ENCODE measurements around the gene CD226.

The CD226 gene

GRCh38 chr18:69820538-69820937 is 127.1 kb downstream of the CD226 start:
- no peak for DNase-seq (ENCODE audit: insufficient read length)
- no peak for FAIRE-seq
- TF ChIP-seq POLR2AphosphoS5 (IDR thresholded peaks at IDR 0.05; ENCODE audit: low read depth, low read length) (no peak), POLR2A (IDR thresholded peaks at IDR 0.05; ENCODE audit: low read depth, low read length) (no peak), TAF1 (IDR thresholded peaks at IDR 0.05; ENCODE audit: borderline replicate concordance, low read depth, low read length) (no peak)

DNA sequence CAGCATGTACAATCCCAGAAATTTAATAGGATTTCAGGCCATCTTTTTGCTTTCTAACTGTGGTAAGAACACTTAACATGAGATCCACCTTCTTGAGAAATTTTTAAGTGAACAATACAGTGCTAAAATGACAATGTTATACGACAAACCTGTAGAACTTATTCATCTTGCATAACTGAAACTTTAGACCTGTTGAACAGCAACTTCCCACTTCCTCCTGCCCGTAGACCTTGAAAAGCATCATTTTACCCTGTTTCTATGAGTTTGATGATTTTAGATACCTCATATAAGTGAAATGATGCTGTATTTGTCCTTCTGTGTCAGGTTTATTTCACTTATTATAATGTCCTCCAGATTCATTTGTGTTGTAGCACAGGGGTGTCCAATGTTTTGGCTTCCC is 128.2 kb downstream of the CD226 start:
- TF ChIP-seq TAF1 (IDR thresholded peaks at IDR 0.05; ENCODE audit: borderline replicate concordance, low read depth, low read length) (no peak), POLR2A (IDR thresholded peaks at IDR 0.05; ENCODE audit: low read depth, low read length) (no peak), POLR2AphosphoS5 (IDR thresholded peaks at IDR 0.05; ENCODE audit: low read depth, low read length) (no peak)
- FAIRE-seq (peak; percentile 53), DNase-seq (ENCODE audit: insufficient read length) (no peak)

- no peak for FAIRE-seq
- TF ChIP-seq POLR2A (IDR thresholded peaks at IDR 0.05; ENCODE audit: low read depth, low read length): no peak
- no peak for TF ChIP-seq TAF1 (IDR thresholded peaks at IDR 0.05; ENCODE audit: borderline replicate concordance, low read depth, low read length)
- TF ChIP-seq POLR2AphosphoS5 (IDR thresholded peaks at IDR 0.05; ENCODE audit: low read depth, low read length): no peak
- no peak for DNase-seq (ENCODE audit: insufficient read length)
Observed at GRCh38 chr18:69817335-69817940, 130.2 kb downstream of the CD226 start.

- DNase-seq (ENCODE audit: insufficient read length) (no peak), FAIRE-seq (no peak)
- TF ChIP-seq TAF1 (IDR thresholded peaks at IDR 0.05; ENCODE audit: borderline replicate concordance, low read depth, low read length) (no peak), POLR2A (IDR thresholded peaks at IDR 0.05; ENCODE audit: low read depth, low read length) (no peak), POLR2AphosphoS5 (IDR thresholded peaks at IDR 0.05; ENCODE audit: low read depth, low read length) (no peak)
Observed at GRCh38 chr18:69814861-69815385, 132.8 kb downstream of the CD226 start.

- DNase-seq (ENCODE audit: insufficient read length): no peak
- TF ChIP-seq TAF1 (IDR thresholded peaks at IDR 0.05; ENCODE audit: borderline replicate concordance, low read depth, low read length) (no peak), POLR2AphosphoS5 (IDR thresholded peaks at IDR 0.05; ENCODE audit: low read depth, low read length) (no peak), POLR2A (IDR thresholded peaks at IDR 0.05; ENCODE audit: low read depth, low read length) (no peak)
- FAIRE-seq: no peak
Observed at GRCh38 chr18:69813559-69813958, 134.1 kb downstream of the CD226 start.

- DNase-seq (ENCODE audit: insufficient read length): no peak
- no peak for TF ChIP-seq POLR2AphosphoS5 (IDR thresholded peaks at IDR 0.05; ENCODE audit: low read depth, low read length)
- no peak for FAIRE-seq
Observed at GRCh38 chr18:69808399-69808798, 139.3 kb downstream of the CD226 start.

DNA sequence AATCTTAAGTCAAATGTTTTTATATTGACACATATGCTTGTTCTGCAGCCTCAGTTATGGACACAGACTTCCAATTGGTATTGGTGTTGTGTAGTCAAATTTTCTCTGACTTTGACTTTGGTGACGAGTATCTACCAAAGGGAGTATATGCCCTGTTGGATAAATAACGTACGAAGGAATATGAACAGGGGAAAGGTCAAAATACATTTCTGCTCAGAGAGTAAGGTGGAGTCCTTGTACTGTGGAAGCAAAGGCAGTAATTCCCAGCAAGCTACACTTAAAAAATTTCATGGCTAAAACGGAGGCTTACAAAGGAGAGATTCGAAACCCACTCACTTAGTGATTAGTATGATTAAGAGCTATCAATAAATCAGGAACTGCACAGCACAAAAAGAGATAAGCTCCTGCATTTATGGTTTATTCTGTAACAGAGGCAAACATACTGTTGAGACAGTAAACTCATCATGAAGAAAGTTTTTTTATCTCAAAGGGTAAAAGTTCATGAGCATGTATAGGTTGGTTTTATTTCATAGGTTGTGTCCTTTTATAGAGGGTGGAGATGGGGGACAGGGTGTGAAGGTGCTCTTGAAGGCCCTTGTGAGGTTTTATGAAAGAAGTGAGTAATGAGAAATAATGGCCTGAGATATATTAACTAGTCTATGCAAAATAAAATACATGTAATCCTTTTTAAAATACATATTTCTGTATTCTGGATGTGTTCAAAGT is 142.7 kb downstream of the CD226 start:
- no peak for DNase-seq (ENCODE audit: insufficient read length)
- no peak for FAIRE-seq

More for the DNA sequence above, 142.7 kb downstream of the CD226 start:
- TF ChIP-seq POLR2A (IDR thresholded peaks at IDR 0.05; ENCODE audit: low read depth, low read length) (no peak), TAF1 (IDR thresholded peaks at IDR 0.05; ENCODE audit: borderline replicate concordance, low read depth, low read length) (no peak), POLR2AphosphoS5 (IDR thresholded peaks at IDR 0.05; ENCODE audit: low read depth, low read length) (no peak)
